Gastroesophageal sphincter (tissue), 4 donors: ENCODE data around the gene STAM. TPM values are rescaled to one million over a fixed set of nuclear protein-coding genes. Genes with fewer than 3 reads are reported as not detected.

ENCODE experiments used
- ATAC-seq: fragments of 150-250 bp; one replicate; pipeline ENCODE4 v1.9.1; 2016; ENCODE audit warnings: mild to moderate bottlenecking, moderate library complexity
- H3K27ac ChIP-seq, 4 donors: fragments of 200-600 bp; sonication (generic) in 3 of 4; 1 replicate in 3 of 4; 2 replicates in 1 of 4; pipeline ENCODE4 v1.5.1; 2016 to 2019
- H3K27me3 ChIP-seq: fragments of 200-600 bp; sonication (generic); one replicate; pipeline ENCODE4 v1.5.1; 2019
- H3K36me3 ChIP-seq, 2 donors: fragments of 200-600 bp; sonication (generic); one replicate each; pipeline ENCODE4 v1.5.1; 2019; ENCODE audit warnings: control low read depth in 1 of 2
- H3K4me1 ChIP-seq, 3 donors: fragments of 200-600 bp; sonication (generic); 1 replicate in 2 of 3; 2 replicates in 1 of 3; pipeline ENCODE4 v1.5.1; 2016 to 2019; ENCODE audit warnings: control low read depth in 2 of 3
- H3K4me3 ChIP-seq, 2 donors: fragments of 200-600 bp; sonication (generic); one replicate each; pipeline ENCODE4 v1.5.1; 2019; ENCODE audit warnings: mild to moderate bottlenecking in 1 of 2, moderate library complexity in 1 of 2
- H3K9me3 ChIP-seq, 3 donors: fragments of 200-600 bp; sonication (generic); one replicate each; pipeline ENCODE4 v1.5.1; 2017 to 2019; ENCODE audit warnings: control low read depth in 2 of 3
- EP300 ChIP-seq: sonication (generic); formaldehyde crosslinking; IDR thresholded peaks from one replicate; pipeline ENCODE4 v1.6.1; 2017; ENCODE audit warnings: antibody characterized with exemption, mild to moderate bottlenecking
- POLR2A ChIP-seq, 2 donors: fragments of 450-650 bp; IDR thresholded peaks; one replicate each; pipeline ENCODE4 v1.6.1; 2017; ENCODE audit warnings: antibody characterized with exemption in 2 of 2, mild to moderate bottlenecking in 2 of 2, moderate library complexity in 1 of 2
- POLR2AphosphoS5 ChIP-seq: sonication (generic); formaldehyde crosslinking; IDR thresholded peaks from one replicate; pipeline ENCODE4 v1.6.1; 2017; ENCODE audit warnings: antibody characterized with exemption
- WGBS, 2 donors: methylation state at CpG; one replicate each; pipeline ENCODE4 v1.1.5; 2018; ENCODE audit warnings: low coverage in 1 of 2; 5-methylcytosine and 5-hydroxymethylcytosine counted together
- total RNA-seq, 4 donors: library from RNA; depleted of rRNA; stranded (reverse); fragments of >200 nt; gene quantifications; one replicate each; pipeline ENCODE4 v1.1.0, GENCODE V29; 2016
- TF ChIP-seq, protein P1 (sequence below), 4 experiments: fragments of 200-600 bp in 2 of 4; fragments of 450-650 bp in 2 of 4; sonication (generic) in 1 of 4; IDR thresholded peaks; one replicate each; pipeline ENCODE4 v1.5.1; 2017 to 2019; ENCODE audit warnings: antibody characterized with exemption in 4 of 4, mild to moderate bottlenecking in 2 of 4, moderate library complexity in 2 of 4

STAM gene
- total RNA-seq, 4 donors from 2014 or later, result 14.9 to 192 (median 19.2) TPM

- Histone ChIP-seq H3K4me3 (no peak overlapping the region), H3K36me3 (no peaks in the 10 kb centered on the region), H3K27me3 (no peaks in the 10 kb centered on the region), H3K9me3 (no peaks in the 10 kb centered on the region), H3K27ac (no peak overlapping the region), H3K4me1 (no peaks in the 10 kb centered on the region)
- TF ChIP-seq, protein P1, sequence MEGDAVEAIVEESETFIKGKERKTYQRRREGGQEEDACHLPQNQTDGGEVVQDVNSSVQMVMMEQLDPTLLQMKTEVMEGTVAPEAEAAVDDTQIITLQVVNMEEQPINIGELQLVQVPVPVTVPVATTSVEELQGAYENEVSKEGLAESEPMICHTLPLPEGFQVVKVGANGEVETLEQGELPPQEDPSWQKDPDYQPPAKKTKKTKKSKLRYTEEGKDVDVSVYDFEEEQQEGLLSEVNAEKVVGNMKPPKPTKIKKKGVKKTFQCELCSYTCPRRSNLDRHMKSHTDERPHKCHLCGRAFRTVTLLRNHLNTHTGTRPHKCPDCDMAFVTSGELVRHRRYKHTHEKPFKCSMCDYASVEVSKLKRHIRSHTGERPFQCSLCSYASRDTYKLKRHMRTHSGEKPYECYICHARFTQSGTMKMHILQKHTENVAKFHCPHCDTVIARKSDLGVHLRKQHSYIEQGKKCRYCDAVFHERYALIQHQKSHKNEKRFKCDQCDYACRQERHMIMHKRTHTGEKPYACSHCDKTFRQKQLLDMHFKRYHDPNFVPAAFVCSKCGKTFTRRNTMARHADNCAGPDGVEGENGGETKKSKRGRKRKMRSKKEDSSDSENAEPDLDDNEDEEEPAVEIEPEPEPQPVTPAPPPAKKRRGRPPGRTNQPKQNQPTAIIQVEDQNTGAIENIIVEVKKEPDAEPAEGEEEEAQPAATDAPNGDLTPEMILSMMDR (IDR thresholded peaks at IDR 0.05), result no peak
- TF ChIP-seq POLR2AphosphoS5 (no peak), EP300 (no peak), POLR2A (IDR thresholded peaks at IDR 0.05) (no peak)
- WGBS, 2 donors, result 67 to 83% methylated on average over 1 of the region's 1 CpG
- ATAC-seq, result no peak
These were observed 10.6 kb upstream of the STAM start for GRCh38 chr10:17633353-17633752.

DNA sequence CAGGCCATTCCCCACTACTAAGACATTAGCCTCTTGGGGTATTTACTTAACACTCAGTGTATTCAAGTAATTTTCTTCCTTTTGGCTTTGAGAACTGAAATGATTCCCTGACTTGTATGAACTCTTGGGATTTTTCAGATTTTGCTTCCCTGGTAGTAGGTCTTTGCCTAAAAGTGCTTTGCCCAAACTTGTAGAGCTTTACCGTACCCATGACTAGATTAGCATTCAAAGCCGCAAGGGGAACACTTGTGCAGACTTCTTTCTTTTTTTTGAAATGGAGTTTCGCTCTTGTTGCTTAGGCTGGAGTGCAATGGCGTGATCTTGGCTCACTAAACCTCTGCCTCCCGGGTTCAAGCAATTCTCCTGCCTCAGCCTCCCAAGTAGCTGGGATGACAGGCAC is 6.1 kb upstream of the STAM start:
- 100% methylated on average over 1 to 5 of the region's 5 CpGs for WGBS, 2 donors
- H3K4me3 ChIP-seq, result no peak overlapping the region
- H3K4me1 ChIP-seq, result peaks cover 0 to 7% (median 2%) of the 10 kb centered on the region in 3 donors
- H3K27me3 ChIP-seq, result no peaks in the 10 kb centered on the region
- TF ChIP-seq, protein P1 (IDR thresholded peaks at IDR 0.05), result no peak
- TF ChIP-seq POLR2AphosphoS5 (no peak), EP300 (no peak), POLR2A (IDR thresholded peaks at IDR 0.05) (no peak)
- H3K27ac ChIP-seq, result no peak overlapping the region
- no peaks in the 10 kb centered on the region for H3K9me3 ChIP-seq
- H3K36me3 ChIP-seq, result no peaks in the 10 kb centered on the region
- no peak for ATAC-seq

DNA sequence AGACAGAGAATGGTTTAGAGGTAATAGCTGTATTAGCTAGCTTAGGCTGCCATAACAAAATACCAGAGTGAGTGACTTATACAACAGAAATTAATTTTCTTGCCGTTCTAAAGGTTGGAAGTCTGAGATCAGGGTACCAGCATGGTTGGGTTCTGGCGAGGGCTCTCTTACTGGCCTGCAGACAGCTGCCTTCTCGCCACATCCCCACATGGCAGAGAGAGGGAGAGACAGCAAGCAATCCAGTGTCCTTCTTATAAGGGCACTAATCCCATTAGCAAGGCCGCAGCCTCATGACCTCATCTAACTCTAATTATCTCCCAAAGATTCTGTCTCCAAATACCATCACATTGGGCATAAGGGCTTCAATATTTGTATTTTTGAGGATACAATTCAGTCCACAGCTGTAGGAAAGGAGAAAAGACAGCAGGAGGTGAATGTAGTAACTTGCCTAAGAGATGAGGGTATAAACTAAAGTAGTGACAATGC is 3.6 kb upstream of the STAM start:
- ATAC-seq, result no peak
- H3K27me3 ChIP-seq, result no peaks in the 10 kb centered on the region
- no peak overlapping the region for H3K27ac ChIP-seq
- no peak overlapping the region for H3K4me3 ChIP-seq
- WGBS, 2 donors, result 100% methylated on average over 2 to 4 of the region's 4 CpGs
- H3K36me3 ChIP-seq, result no peaks in the 10 kb centered on the region
- H3K9me3 ChIP-seq, result no peaks in the 10 kb centered on the region
- peaks cover 0 to 21% (median 6%) of the 10 kb centered on the region in 3 donors for H3K4me1 ChIP-seq
- TF ChIP-seq, protein P1 (IDR thresholded peaks at IDR 0.05), result no peak
- no peak for TF ChIP-seq EP300
- TF ChIP-seq POLR2AphosphoS5, result no peak
- no peak for TF ChIP-seq POLR2A (IDR thresholded peaks at IDR 0.05)

- Histone ChIP-seq H3K36me3 (no peaks in the 10 kb centered on the region), H3K4me1 (peaks cover 8 to 51% (median 15%) of the 10 kb centered on the region in 3 donors), H3K27ac (peak overlapping the region; percentile 88 to 97 (median 92)), H3K9me3 (no peaks in the 10 kb centered on the region), H3K27me3 (no peaks in the 10 kb centered on the region), H3K4me3 (peak overlapping the region; percentile 91 to 93)
- whole genome bisulfite sequencing, 2 donors, result 0% methylated on average over 1 of the region's 13 CpGs
- peak; percentile 90 for ATAC-seq
- no peak for TF ChIP-seq POLR2A (IDR thresholded peaks at IDR 0.05)
- TF ChIP-seq, protein P1 (IDR thresholded peaks at IDR 0.05), result no peak
- no peak for TF ChIP-seq EP300
- TF ChIP-seq POLR2AphosphoS5, result peak; percentile 44
These were observed 604 bp upstream of the STAM start for GRCh38 chr10:17643339-17643754.

GRCh38 chr10:17644485-17644943 is 563 bp downstream of the STAM start:
- Histone ChIP-seq H3K36me3 (no peaks in the 10 kb centered on the region), H3K27ac (peak overlapping the region; percentile 88 to 97 (median 92)), H3K9me3 (no peaks in the 10 kb centered on the region), H3K4me3 (peak overlapping the region; percentile 91 to 93), H3K4me1 (peaks cover 8 to 63% (median 15%) of the 10 kb centered on the region in 3 donors), H3K27me3 (no peaks in the 10 kb centered on the region)
- 0 to 2% methylated on average over 7 to 9 of the region's 9 CpGs for WGBS, 2 donors
- ATAC-seq, result peak; percentile 14
- TF ChIP-seq POLR2A (IDR thresholded peaks at IDR 0.05) (no peak), POLR2AphosphoS5 (no peak)
- TF ChIP-seq, protein P1 (IDR thresholded peaks at IDR 0.05), result no peak
